OCI-LY1 (cell line): ENCODE measurements around the gene STAG1.

Experiments
- CTCF ChIP-seq: fragments of 200-600 bp; sonication (generic), shearing (Covaris generic); IDR thresholded peaks from 2 replicates; pipeline ENCODE4 v1.5.1; 2017; ENCODE audit warnings: mild to moderate bottlenecking, antibody characterized with exemption, low read length, moderate library complexity, mixed read lengths
- EZH2 ChIP-seq: fragments of 200-600 bp; sonication (generic), shearing (Covaris generic); IDR thresholded peaks from 2 replicates; pipeline ENCODE4 v1.8.0; 2017; ENCODE audit warnings: borderline replicate concordance, mixed run types, mild to moderate bottlenecking, antibody characterized with exemption, low read length, moderate library complexity, mixed read lengths

GRCh38 chr3:136631424-136631823 lies 120.8 kb downstream of the STAG1 start:
- TF ChIP-seq CTCF (no peak), EZH2 (no peak)
